Sigmoid colon (tissue), 7 donors: ENCODE data around the gene PLCH1. TPM values are rescaled to one million over a fixed set of nuclear protein-coding genes. Genes with fewer than 3 reads are reported as not detected.

Experiments
- DNase-seq: peaks from one replicate; pipeline ENCODE4 v3.0.0-alpha.2; 2019
- H3K27ac ChIP-seq, 4 donors: fragments of 200-600 bp; sonication (generic); one replicate each; pipeline ENCODE4 v1.5.1; 2016 to 2019; ENCODE audit warnings: mild to moderate bottlenecking in 1 of 4
- H3K27me3 ChIP-seq, 3 donors: fragments of 200-600 bp; sonication (generic); one replicate each; pipeline ENCODE4 v1.5.1; 2019; ENCODE audit warnings: mild to moderate bottlenecking in 1 of 3
- H3K36me3 ChIP-seq, 4 donors: fragments of 200-600 bp; sonication (generic); one replicate each; pipeline ENCODE4 v1.5.1; 2016 to 2019
- H3K4me1 ChIP-seq, 4 donors: fragments of 200-600 bp; sonication (generic); one replicate each; pipeline ENCODE4 v1.5.1; 2017 to 2019
- H3K4me3 ChIP-seq, 4 donors: fragments of 200-600 bp; sonication (generic); one replicate each; pipeline ENCODE4 v1.5.1; 2017 to 2019; ENCODE audit warnings: mild to moderate bottlenecking in 2 of 4, moderate library complexity in 1 of 4
- H3K9me3 ChIP-seq, 4 donors: fragments of 200-600 bp in 3 of 4; sonication (generic) in 3 of 4; one replicate each; pipeline versions ENCODE4 v1.5.1 to v1.6.1; 2013 to 2019
- CTCF ChIP-seq, 4 experiments: fragments of 450-650 bp in 3 of 4; fragments of 200-600 bp in 1 of 4; IDR thresholded peaks; one replicate each; pipeline ENCODE4 v1.5.1; 2016 to 2019; ENCODE audit warnings: antibody characterized with exemption in 4 of 4, mild to moderate bottlenecking in 3 of 4, moderate library complexity in 2 of 4
- EP300 ChIP-seq, 4 donors: sonication (generic); formaldehyde crosslinking; IDR thresholded peaks; one replicate each; pipeline ENCODE4 v1.6.1; 2017; ENCODE audit warnings: antibody characterized with exemption in 4 of 4
- POLR2A ChIP-seq, 2 donors: fragments of 450-650 bp; IDR thresholded peaks; one replicate each; pipeline ENCODE4 v1.6.1; 2016; ENCODE audit warnings: antibody characterized with exemption in 2 of 2, mild to moderate bottlenecking in 2 of 2, moderate library complexity in 2 of 2
- POLR2AphosphoS5 ChIP-seq, 4 donors: sonication (generic); formaldehyde crosslinking; IDR thresholded peaks; one replicate each; pipeline ENCODE4 v1.6.1; 2017; ENCODE audit warnings: antibody characterized with exemption in 4 of 4
- WGBS, 2 donors: extraction: QIAGEN DNeasy Blood & Tissue Kit; methylation state at CpG; one replicate each; pipeline ENCODE4 v1.1.7; 2013; 5-methylcytosine and 5-hydroxymethylcytosine counted together
- intact Hi-C: fragments of 100-400 bp; cut with DNase I; formaldehyde crosslinking; loops from one replicate; pipeline ENCODE4 v1.15.1; 2023
- polyA plus RNA-seq, 3 donors: library from polyadenylated mRNA; stranded (reverse); fragments of 200-250 nt; gene quantifications; one replicate each; pipeline ENCODE4 v1.2.3, GENCODE V29; 2013
- total RNA-seq, 4 donors: library from RNA; depleted of rRNA; stranded (reverse); fragments of >200 nt; gene quantifications; one replicate each; pipeline ENCODE4 v1.1.0, GENCODE V29; 2016
- donor health status: healthy with polysubstance abuse.
- donor health status: Bipolar disorder and iron deficiency.
- donor health status: healthy.

PLCH1 gene
- total and polyA plus RNA-seq, 7 donors: 0.36 to 1.9 (median 0.83) TPM

DNA sequence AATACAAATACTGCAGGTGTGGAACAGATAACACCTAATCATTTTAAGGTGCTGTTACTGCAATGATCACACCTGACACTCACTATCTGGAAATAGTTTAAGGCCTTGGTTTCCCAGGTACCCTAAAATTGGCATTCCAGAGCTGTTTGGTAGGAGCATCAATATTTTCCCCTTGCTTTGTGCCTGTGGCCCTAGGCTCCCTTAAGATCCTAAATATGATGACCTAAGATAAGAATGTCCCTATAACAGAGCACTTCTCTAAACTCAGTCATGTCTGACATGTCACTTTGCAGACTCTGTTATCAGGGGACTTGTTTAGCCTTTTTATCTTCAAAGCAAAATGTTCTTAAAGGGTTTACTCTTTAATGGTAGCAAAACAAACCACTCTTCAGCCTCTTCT lies 335.5 kb downstream of the PLCH1 start:
- intact Hi-C loops: no loop called here
- no peaks in the 10 kb centered on the region for H3K36me3 ChIP-seq
- no peak for TF ChIP-seq POLR2A (IDR thresholded peaks at IDR 0.05)
- TF ChIP-seq CTCF (IDR thresholded peaks at IDR 0.05): no peak
- no peak for TF ChIP-seq EP300 (IDR thresholded peaks at IDR 0.05)
- no peak for TF ChIP-seq POLR2AphosphoS5 (IDR thresholded peaks at IDR 0.05)
- H3K4me3 ChIP-seq: no peak overlapping the region
- no peak for DNase-seq
- H3K27ac ChIP-seq: no peak overlapping the region
- no peaks in the 10 kb centered on the region for H3K9me3 ChIP-seq
- no peaks in the 10 kb centered on the region for H3K4me1 ChIP-seq
- H3K27me3 ChIP-seq: no peaks in the 10 kb centered on the region

DNA sequence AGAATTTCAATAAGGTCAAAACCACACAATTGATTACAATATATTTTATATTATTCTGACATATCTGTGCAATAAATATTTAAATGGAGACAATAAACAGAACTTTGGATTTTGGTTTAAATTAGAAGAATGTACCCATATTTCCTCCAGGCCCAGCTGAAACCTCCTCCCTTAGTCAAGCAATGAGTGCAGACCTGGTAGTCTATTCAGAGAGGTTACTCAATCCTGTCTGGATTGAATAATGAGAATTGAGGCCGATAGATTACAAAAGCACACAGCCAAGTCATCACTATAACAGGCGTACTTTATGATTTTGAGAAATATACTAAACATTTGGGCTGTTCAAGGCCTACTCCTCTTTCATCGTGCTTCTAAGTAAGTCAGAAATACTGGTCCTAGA lies 336.9 kb downstream of the PLCH1 start:
- H3K4me1 ChIP-seq: no peaks in the 10 kb centered on the region
- H3K9me3 ChIP-seq: no peaks in the 10 kb centered on the region
- no peaks in the 10 kb centered on the region for H3K27me3 ChIP-seq
- no peak for DNase-seq
- H3K36me3 ChIP-seq: no peaks in the 10 kb centered on the region
- no peak overlapping the region for H3K27ac ChIP-seq
- 95 to 96% methylated on average over 3 of the region's 3 CpGs for WGBS, 2 donors
- no peak overlapping the region for H3K4me3 ChIP-seq
- intact Hi-C loops: no loop called here
- TF ChIP-seq POLR2A (IDR thresholded peaks at IDR 0.05): no peak
- no peak for TF ChIP-seq CTCF (IDR thresholded peaks at IDR 0.05)
- no peak for TF ChIP-seq POLR2AphosphoS5 (IDR thresholded peaks at IDR 0.05)
- no peak for TF ChIP-seq EP300 (IDR thresholded peaks at IDR 0.05)

- Histone ChIP-seq H3K9me3 (no peaks in the 10 kb centered on the region), H3K27ac (no peak overlapping the region), H3K4me1 (no peaks in the 10 kb centered on the region), H3K36me3 (no peaks in the 10 kb centered on the region), H3K4me3 (no peak overlapping the region), H3K27me3 (no peaks in the 10 kb centered on the region)
- no peak for DNase-seq
- intact Hi-C loops: no loop called here
- 87 to 96% methylated on average over 1 of the region's 1 CpG for WGBS, 2 donors
- TF ChIP-seq CTCF (IDR thresholded peaks at IDR 0.05) (no peak), EP300 (IDR thresholded peaks at IDR 0.05) (no peak), POLR2A (IDR thresholded peaks at IDR 0.05) (no peak)
Measured at GRCh38 chr3:155407331-155407730, 337.5 kb downstream of the PLCH1 start.

GRCh38 chr3:155404486-155404885 lies 340.4 kb downstream of the PLCH1 start:
- no peaks in the 10 kb centered on the region for H3K36me3 ChIP-seq
- H3K9me3 ChIP-seq: no peaks in the 10 kb centered on the region
- H3K4me1 ChIP-seq: no peaks in the 10 kb centered on the region
- WGBS, 2 donors: 52 to 67% methylated on average over 1 of the region's 1 CpG
- no peak for TF ChIP-seq EP300 (IDR thresholded peaks at IDR 0.05)
- no peak for TF ChIP-seq POLR2AphosphoS5 (IDR thresholded peaks at IDR 0.05)
- TF ChIP-seq CTCF (IDR thresholded peaks at IDR 0.05): no peak
- no peak for TF ChIP-seq POLR2A (IDR thresholded peaks at IDR 0.05)
- no peaks in the 10 kb centered on the region for H3K27me3 ChIP-seq
- no peak overlapping the region for H3K27ac ChIP-seq
- DNase-seq: no peak
- H3K4me3 ChIP-seq: no peak overlapping the region
- intact Hi-C loops: no loop called here

DNA sequence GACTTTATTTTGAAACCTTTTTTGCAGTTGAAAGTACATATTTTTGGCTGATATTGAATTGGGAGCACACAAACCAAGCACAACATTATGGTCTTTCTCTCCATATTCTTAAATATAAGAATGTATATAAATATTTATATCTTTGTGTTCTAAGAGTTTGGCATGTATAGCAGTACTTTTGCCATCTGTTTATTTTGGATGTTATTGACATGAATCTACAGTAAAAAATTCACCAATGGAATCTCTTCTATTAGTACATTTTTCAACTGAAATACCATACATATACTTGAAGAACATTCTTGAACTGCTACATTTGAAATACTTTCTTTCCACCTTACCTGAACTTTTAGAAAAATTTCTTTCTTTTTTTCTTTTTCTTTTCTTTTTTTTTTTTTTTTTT lies 342.2 kb downstream of the PLCH1 start:
- Histone ChIP-seq H3K27me3 (no peaks in the 10 kb centered on the region), H3K9me3 (no peaks in the 10 kb centered on the region), H3K27ac (no peak overlapping the region), H3K36me3 (no peaks in the 10 kb centered on the region), H3K4me1 (no peaks in the 10 kb centered on the region), H3K4me3 (no peak overlapping the region)
- DNase-seq: no peak
- no peak for TF ChIP-seq POLR2A (IDR thresholded peaks at IDR 0.05)
- TF ChIP-seq CTCF (IDR thresholded peaks at IDR 0.05): no peak
- TF ChIP-seq EP300 (IDR thresholded peaks at IDR 0.05): no peak
- TF ChIP-seq POLR2AphosphoS5 (IDR thresholded peaks at IDR 0.05): no peak
- intact Hi-C loops: no loop called here
